CD4-positive, alpha-beta T cell treated with Interleukin-2 at 100 ng/mL for 4 hours (primary cell): Measurements from ENCODE around the gene FAM32A.

Experiments used
- DNase-seq: peaks from one replicate; pipeline ENCODE4 v3.0.0-alpha.2; 2020; ENCODE audit warnings: low spot score

Gene FAM32A

DNA sequence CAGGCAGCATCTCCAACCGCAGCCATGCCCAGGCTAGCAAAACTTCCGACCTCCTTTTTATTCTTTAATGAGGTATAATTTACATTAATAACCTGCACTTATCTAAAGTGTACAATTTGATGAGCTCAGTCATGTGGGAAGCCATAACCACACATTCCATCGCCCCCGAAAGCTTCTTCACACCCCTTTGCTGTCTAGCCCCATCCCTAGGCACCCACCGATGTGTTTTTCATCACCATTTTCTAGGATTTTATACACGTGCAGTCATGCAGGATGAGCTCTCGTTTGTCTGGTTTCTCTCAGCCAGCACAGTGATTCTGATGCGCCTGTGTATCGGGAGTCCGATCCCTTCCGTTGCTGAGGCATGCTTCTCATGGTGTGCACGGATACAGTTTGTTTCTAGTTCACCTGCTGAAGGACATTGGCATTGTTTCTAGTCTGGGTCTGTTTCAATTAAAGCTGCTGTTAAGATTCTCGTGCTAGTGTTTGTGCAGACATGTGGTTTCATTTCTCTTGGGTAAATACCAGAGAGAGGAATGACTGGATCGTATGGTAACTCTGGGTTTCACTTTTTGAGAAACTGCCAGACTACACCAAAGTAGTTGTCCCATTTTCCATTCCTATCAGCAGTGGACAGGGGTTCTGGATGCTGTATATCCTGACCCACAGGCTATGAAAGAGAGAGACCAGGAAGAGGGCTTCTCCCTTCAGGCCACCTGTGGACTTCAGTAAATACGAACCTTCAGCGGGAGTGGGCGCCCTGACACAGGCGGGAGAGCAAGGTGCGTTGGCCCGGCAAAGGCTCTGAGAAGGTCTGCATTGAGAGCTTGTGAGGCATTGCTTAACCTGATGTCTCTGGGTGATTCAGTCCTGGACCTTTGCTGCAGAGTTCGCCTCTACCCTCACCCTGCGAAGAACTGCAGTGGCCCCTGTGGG is 17.4 kb downstream of the FAM32A start:
- DNase-seq: no peak

- DNase-seq: no peak
These were observed 18.2 kb downstream of the FAM32A start for GRCh38 chr19:16203256-16204004.

DNA sequence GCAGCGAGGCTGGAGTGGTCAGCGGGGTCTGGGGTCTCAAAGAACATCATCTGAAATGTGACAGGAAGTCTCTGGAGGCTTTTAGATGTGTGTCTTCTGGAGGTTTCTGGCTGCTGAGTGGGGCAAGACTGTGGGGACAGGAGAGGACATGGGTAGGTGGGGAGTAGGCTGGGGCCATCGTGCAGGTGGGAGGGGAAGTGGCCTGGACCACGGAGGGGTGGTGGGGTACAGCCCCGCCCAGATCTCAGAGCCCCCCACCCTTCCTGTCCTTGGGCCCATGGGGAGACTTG is 18.7 kb downstream of the FAM32A start:
- no peak for DNase-seq

DNA sequence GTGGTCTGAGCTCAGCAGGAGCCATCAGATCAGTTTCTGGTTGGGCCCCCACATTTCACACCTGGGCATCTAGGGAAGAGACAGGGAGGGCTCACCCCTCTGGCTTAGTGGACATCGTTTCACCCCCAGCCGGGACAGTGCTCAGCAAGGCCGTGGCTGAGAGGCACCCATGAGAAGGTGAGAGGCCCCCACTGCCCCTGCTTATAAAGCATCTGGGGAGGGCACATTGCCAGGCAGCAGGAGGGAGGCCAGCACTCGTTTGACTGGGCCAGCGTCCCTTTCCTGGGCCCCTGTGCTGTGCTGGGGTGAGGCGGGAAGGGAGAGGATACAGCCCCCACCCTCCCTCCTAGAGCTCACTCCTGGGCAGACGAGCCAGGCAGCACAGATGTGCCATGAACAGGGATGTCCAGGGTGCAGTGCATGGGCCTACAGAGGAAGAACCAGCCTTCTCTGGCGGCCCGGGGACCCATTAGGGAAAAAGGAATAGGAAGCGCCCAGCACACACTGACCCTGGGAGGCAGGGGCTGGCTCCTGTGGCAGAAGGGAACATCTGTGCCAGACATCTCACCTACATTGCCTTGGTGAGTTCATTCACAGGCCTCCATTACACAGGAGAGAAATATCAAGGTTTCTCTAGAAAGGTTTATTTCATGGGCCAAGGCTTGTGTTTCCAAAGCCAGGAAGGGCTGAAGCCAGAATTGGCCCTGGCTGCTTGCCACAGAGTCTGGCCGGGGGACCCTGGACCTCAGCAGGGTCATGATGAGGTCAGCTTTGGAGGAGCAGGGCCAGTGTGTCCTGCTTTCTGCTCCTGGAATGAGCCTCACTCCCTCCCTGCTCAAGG is 20.2 kb downstream of the FAM32A start:
- DNase-seq: no peak

DNA sequence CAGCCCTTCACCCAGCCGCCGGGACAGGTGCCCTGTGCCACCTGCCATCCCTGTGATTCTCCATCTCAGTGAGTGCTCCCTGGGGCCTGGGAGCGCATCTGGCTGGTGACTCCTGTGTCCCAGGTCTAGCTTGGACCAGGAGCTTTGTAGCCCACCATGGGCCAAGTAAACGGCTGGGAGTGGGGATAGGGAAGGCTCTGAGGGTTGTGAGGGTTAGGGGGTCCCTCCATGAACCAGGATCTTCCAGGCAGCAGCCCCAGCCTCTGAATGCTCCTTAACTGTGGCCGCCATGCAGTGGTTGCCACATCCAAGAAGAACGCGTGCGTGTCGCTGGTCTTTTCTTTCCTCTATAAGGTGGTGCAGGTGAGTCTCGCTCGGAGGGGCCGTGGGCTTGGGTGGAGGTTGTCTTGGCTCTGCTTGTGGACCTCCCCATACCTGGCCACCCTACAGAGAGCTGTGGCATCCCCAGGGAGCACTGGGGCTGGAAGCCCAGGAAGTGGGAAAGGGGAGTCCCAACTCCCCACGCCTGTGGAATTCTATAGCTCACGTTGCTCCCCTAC is 20.9 kb downstream of the FAM32A start:
- DNase-seq: no peak

DNA sequence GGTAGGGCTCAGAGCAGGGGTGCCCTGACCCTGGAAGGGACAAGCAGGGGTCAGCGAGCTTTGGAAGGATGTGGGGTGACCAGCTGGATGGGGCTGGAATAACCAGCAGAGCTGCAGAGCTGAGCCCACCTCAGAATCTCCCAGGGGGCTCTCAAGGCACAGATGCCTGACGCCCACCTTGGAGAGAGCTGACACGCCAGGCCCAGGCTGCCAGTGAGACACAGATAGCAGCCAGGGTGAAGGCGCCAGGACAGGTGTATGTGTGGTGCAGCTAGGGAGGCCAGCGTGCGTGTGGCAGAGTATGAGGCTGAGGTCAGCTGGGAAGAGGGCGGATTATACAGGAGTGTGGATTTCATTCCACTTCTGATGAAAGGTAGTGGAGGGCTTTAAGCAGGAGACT is 21.4 kb downstream of the FAM32A start:
- no peak for DNase-seq

- no peak for DNase-seq
These were observed 21.9 kb downstream of the FAM32A start for GRCh38 chr19:16207063-16207462.

- DNase-seq: no peak
These were observed 22.3 kb downstream of the FAM32A start for GRCh38 chr19:16207490-16208025.

GRCh38 chr19:16208064-16208759 is 23.0 kb downstream of the FAM32A start:
- no peak for DNase-seq

GRCh38 chr19:16208847-16209665 is 23.8 kb downstream of the FAM32A start:
- no peak for DNase-seq

- no peak for DNase-seq
These were observed 25.0 kb downstream of the FAM32A start for GRCh38 chr19:16210168-16210567.

GRCh38 chr19:16213076-16213475 is 27.9 kb downstream of the FAM32A start:
- no peak for DNase-seq

DNA sequence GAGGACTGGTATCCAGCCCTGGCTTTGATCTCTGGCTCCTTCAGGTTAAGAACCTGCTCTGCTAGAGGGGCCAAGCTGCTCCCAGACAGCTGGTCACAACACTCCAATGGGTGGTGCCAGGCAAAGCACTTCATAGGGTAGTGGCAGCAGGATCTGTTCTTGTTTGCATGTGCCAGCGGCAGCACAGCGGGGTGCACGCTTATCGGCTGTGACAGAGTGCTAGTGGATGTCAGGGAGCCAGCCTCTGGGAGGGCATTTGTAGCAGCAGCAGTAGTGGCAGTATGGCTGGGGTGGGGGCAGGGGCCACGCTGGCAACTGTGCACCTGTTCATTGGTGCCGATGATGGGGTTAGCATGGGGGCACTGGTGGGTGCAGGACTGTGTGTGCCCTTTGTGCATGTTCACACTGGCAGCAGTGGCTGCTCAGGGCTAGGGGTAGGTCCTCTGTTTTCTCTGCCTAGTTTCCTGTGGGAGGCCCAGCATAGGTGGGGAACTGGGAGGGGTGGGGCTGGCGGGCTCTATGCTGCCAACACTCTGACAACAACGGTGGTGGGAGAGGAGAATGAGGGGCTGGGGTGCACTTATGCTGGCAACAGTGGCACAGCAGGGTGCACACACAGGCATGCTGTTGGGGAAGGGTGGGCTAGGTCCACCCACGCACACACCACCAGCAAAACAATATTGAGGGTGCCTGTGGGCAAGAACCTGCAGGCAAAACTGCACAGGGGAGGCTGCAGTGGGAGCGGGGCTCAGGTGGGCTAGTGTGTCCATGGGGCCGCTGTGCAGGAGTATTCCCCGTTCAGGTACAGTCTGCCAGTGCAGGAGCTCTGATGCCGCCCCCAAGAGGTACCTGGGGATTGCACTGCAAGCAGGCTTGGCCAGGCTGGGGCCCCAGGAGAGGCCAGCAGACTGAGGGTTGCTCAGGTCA is 31.8 kb downstream of the FAM32A start:
- peak; percentile 13 for DNase-seq

- no peak for DNase-seq
These were observed 32.7 kb downstream of the FAM32A start for GRCh38 chr19:16217716-16218451.

DNA sequence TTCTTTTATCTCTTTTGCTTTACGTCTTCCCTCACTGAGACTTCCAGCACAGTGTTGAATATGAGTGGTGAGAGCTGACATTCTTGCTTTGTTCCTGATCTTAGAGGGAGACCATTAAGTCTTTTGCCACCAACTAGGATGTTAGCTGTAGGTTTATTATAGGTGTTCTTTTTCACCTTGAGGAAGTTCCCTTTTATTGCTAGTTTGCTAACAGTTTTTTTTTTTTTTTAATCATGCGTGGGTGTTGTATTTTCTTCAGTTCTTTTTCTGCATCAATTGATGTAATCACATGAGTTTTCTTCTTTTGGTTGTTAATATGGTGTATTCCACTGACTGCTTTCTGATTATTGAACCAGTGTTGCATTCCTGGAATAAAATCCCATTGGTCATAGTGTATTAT is 33.6 kb downstream of the FAM32A start:
- DNase-seq: no peak

DNA sequence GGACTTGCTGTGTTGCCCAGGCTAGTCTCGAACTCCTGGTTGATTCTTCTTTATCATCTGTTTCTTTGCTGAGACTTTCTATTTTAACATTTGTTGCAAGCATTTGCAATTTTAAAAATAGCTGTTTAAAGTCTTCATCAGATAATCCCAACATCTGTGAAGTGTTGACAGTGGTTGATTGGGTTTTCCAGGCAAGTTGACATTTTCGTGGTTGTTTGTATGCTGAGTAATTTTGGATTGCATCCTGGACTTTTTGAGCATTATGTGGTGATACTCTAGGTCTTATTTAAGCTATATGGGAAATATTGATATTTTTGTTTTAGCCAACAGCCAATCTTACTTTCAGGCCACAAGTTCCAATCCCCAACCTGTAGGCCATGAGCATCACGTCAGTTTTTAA is 37.6 kb downstream of the FAM32A start:
- no peak for DNase-seq

DNA sequence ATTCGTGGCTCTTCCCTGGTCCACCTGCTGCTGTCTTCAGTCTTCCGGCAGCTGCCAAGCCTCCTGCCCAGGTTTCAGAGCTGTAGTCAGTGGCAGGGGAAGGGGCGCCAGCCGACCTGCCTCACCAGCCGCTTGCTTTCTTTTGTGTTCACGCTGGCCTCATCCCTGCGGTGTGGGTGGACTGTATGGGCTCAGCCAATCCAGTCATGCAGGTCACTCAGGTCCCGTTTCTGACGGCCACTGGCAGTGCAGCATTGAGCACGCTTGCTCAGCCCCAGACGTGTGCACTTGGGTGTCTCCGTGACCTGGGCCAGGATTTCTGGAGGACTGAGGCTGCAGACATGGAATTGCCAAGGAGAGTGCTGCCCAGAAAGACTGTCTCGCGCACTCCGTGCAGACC is 38.5 kb downstream of the FAM32A start:
- no peak for DNase-seq

DNA sequence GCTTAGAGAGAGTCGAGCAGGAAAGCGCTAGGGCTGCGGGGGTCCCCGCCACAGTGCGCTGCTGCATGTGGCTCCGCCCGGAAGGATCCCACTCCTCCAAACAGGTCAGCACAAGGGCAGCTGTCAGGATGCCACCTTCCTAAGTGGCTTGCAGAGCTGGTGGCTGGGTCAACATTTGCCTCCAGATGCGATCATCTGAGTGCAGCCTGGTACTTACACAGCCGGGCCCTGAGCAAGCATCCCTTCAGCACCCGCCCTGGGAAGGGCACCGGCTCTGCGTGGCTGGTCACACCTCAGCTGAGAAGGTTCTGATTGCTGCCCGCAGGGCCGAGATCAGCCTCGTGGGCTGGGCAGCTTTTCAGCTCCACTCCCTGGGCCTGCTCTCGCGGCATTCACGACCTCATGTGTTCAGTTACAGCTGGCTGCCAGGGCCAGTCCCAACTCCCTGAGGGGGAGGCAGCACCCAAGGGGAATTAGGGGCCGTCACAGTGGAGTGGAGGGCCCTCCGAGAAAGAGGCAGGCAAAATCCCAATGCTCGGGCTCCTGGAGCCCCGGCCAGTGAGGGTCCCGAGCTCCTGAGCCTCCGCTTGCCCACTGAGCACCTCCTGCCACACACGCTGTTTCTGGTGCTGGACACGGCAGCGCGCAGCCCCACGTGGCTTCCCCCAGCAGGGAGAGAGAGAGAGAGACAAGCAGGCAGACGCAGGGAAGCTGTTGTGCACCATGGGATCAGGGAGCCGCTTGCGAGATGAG is 39.3 kb downstream of the FAM32A start:
- DNase-seq: no peak
